CD4-positive, alpha-beta T cell treated with Interleukin-2 at 100 ng/mL for 4 hours (primary cell): Measurements from ENCODE around the gene RGL2.
A peak's percentile ranks its signal among the peaks of the same experiment; 100 is the strongest.
"Not testable (repeated sequence)": the region's sequence is repeated elsewhere in the genome, so short reads cannot be mapped to it uniquely, and the experiment has no call there.

Source experiments
- DNase-seq: peaks from one replicate; pipeline ENCODE4 v3.0.0-alpha.2; 2020; ENCODE audit warnings: low spot score

The RGL2 gene

GRCh38 chr6:33292996-33293682 is 5.6 kb downstream of the RGL2 start:
- no peak for DNase-seq

GRCh38 chr6:33290459-33290858 is 8.3 kb downstream of the RGL2 start:
- DNase-seq: no peak

GRCh38 chr6:33289784-33290315 is 8.9 kb downstream of the RGL2 start:
- DNase-seq: no peak

DNA sequence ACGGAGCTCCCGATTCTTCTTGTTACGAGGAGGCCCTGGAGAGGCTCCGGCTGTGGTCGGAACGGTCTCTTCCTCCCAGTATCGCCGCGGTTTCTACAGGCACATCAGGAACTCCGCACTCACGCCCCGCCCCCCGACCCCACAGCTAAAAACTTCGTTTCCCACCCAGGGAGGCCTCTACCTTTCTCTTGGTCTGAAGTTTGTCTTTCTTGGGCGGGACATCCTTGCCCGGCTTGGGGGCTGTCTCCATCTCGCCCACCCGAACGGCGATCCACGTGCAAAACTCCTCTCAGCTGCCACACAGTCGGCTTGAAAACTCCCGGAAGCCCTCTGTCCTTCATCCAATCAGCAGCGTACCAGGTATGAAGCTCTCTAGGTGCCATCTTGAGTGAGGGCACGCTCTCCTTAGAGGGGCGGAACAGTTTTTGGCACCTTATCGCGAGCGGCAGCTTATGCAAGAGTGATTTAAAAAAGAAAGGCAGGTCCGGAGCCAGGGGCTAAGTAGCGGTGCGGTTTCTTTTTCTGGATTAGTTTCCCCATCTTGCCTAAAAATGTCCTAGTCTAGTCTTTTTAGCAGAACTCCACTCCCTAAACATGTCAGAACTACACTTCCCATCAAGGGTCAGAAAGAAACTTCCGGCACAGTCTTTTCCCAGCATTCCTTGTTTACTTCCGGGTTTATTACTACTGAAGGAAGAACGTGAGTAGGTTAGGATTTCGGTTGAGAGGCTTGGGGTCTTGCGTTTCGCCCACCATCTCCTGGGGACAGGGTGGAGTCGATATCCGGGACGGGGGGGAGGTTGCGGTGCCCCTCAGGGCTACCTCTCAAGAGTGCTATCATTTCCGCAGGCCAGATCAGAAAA is 9.6 kb downstream of the RGL2 start, which contains the start of the genes PFDN6 and WDR46:
Gene PFDN6, plus strand, starts transcription at position 681 of the 863 bp plus-strand sequence. CDS start 256 bp downstream, outside the sequence.
Gene WDR46, minus strand, starts transcription at position 319 of the 863 bp plus-strand sequence. Its CDS starts 69 bp downstream, at position 250.
- peak; percentile 86 for DNase-seq

DNA sequence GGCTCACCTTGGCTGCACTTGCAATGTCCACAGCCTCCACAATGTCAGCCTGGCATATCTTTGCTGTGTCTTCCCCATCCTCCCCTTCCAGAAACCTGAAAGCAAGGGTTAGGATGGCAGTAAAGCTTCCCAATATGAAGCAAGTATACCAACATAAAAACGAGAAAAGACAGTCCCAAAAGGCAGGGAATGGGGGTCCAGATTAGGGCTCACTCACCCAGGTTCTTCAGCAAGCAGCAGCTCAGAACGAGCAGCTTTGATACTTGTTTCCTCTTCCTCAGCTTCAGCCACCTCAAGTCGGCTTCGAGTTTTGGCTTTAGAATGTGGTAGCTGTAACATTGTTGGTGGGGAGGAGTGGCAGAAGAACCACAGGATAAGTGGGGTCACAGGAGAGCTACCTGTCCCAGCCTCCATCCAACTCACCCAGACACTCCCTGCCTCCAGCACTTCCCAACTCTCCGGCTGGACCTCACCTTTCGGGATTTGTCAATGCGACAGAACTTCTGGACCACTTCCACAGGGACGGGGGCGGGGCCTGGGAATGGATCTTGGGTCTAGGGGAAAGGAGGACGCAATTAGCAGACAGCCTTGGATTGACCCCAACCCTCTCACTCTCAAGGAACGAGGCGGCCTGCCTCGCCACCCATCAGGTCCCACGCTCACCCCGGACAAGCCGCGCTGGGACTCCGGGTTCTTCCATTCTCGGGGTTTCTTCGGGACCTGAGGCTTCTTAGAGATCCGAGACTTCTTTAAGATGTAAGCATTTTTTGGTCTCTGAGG is 10.4 kb downstream of the RGL2 start:
- no peak for DNase-seq

GRCh38 chr6:33286946-33287914 is 11.5 kb downstream of the RGL2 start:
- DNase-seq: no peak

- DNase-seq: not testable (repeated sequence)
Observed at GRCh38 chr6:33285214-33285613, 13.5 kb downstream of the RGL2 start.

DNA sequence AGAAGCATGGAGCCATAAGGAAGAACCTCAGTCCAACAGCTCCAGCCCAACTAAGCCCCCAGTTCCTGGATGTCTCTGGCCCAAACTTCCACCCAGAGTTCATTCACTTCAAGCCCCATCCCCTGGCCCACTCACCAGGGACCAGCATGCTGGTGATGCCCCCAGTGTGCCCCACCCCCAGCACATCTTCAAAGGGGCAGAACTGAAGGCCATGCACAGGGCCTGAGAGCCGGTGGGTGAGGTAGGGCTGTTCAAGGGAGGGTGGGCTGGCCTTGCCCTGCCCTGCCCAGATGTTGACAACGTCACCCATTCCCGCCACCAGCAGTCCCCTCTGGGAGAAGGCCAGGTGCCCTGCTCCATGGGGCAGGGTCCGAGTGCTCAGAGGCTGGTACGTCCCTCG is 18.2 kb downstream of the RGL2 start:
- DNase-seq: no peak

DNA sequence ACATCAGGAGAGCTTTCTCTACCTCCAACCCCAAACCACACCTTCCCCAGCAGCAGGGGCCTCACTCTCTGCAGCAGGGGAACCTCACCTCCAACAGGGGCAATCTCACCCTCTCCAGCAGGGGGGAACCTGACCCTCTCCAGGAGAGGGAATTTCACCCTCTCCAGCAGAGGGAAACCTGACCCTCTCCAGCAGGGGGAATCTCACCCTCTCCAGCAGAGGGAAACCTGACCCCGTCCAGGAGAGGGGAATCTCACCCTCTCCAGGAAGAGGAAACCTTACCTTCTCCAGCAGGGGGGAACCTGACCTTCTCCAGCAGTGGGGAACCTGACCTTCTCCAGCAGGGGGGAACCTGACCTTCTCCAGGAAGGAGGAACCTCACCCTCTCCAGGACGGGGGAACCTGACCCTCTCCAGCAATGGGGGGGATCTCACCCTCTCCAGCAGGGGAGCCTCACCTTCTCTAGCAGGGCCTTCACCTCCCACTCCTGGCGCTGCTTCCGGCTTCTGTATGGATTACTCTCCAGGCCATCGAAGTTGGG is 18.7 kb downstream of the RGL2 start:
- no peak for DNase-seq

DNA sequence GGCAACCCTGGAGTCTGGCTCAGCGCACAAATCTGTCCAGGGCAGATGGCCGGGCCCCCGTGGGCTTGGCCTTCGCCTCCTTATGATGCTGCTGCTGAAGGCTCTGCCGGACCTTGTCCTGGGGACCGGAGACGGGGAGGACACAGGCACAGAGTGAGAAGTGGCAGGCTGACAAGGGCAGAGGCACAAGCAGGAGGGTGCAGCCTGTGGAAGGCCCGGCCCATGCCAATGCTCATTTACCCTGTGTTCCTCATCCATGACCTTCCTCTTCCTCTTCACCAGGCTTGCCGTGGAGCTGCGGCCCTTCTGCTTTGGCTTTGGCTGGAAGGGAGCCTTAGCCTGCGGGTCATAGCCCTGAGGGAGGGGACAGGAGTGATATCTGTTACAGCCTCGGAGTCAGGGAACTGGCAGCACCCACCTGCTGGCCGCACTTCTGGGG is 19.5 kb downstream of the RGL2 start:
- no peak for DNase-seq

DNA sequence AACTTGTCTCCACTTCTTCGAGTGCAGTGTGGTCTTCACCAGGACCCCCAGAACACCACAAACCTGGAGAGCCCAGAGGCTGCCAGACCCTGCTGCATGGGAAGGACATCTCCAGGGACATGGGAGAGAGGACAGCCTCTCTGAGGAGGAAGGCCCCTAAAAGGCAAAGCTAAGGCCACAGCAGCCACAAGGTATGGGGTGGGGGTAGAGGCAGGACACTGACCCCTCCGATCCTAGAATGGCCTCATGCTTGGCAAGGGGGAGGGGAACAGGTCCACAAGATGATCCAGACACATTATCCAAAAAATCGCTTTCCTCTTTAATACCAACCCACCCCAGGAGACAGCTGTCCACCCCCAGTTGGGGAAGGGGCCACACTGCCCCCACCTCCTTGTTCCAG is 19.9 kb downstream of the RGL2 start:
- no peak for DNase-seq

GRCh38 chr6:33278392-33278741 is 20.4 kb downstream of the RGL2 start:
- DNase-seq: no peak

DNA sequence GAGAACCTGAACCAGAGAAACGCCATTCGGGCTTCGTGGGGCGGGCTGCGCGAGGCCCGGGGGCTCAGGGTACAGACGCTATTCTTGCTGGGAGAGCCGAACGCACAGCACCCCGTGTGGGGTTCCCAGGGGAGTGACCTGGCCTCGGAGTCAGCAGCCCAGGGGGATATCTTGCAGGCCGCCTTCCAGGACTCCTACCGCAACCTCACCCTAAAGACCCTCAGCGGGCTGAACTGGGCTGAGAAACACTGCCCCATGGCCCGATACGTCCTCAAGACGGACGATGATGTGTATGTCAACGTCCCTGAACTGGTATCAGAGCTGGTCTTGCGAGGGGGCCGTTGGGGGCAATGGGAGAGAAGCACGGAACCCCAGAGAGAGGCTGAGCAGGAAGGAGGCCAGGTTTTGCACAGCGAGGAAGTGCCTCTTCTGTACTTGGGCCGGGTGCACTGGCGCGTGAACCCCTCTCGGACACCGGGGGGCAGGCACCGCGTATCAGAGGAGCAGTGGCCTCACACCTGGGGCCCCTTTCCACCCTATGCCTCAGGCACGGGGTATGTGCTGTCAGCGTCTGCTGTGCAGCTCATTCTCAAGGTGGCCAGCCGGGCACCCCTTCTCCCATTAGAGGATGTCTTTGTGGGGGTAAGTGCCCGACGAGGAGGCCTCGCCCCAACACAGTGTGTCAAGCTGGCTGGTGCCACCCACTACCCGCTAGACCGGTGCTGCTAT is 20.9 kb downstream of the RGL2 start:
- DNase-seq: no peak

DNA sequence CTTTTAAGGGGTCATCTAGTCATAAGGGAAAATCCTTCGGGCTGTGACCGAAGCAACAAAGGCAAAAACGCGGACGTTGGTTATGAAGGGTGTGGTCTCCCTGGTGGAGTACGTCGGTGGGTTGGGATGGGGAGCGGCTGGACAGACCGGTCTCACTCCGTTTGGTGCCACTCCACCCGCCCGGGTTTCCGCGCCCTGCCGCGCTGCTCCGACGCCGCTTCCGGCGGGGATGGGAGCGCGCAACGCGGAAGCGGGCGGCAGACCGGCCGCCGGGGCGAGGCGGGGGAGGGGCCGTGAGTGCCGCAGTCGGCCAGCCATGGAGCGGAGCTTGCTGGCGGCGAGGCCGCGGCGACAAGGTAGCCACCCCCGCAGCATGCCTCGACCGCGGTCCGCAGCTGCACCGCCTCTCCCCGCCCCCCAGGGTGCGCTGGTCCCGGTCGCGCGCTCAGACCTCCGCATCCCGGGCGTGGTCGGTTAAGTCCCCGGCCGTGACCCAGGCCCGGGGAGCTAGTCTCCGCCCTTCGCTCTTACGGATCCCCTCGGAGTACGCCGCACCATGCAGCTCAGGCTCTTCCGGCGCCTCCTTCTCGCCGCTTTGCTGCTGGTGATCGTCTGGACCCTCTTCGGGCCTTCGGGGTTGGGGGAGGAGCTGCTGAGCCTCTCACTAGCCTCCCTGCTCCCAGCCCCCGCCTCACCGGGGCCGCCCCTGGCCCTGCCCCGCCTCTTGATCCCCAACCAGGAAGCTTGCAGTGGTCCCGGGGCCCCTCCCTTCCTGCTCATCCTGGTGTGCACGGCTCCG is 21.7 kb downstream of the RGL2 start, which contains the start of gene B3GALT4:
Gene B3GALT4, plus strand, starts transcription at position 260 of the 799 bp plus-strand sequence. Its CDS starts 297 bp downstream, at position 557.
- peak; percentile 70 for DNase-seq

- no peak for DNase-seq
Observed at GRCh38 chr6:33276581-33276863, 22.2 kb downstream of the RGL2 start.

- not testable (repeated sequence) for DNase-seq
Observed at GRCh38 chr6:33275795-33276580, 22.8 kb downstream of the RGL2 start.

DNA sequence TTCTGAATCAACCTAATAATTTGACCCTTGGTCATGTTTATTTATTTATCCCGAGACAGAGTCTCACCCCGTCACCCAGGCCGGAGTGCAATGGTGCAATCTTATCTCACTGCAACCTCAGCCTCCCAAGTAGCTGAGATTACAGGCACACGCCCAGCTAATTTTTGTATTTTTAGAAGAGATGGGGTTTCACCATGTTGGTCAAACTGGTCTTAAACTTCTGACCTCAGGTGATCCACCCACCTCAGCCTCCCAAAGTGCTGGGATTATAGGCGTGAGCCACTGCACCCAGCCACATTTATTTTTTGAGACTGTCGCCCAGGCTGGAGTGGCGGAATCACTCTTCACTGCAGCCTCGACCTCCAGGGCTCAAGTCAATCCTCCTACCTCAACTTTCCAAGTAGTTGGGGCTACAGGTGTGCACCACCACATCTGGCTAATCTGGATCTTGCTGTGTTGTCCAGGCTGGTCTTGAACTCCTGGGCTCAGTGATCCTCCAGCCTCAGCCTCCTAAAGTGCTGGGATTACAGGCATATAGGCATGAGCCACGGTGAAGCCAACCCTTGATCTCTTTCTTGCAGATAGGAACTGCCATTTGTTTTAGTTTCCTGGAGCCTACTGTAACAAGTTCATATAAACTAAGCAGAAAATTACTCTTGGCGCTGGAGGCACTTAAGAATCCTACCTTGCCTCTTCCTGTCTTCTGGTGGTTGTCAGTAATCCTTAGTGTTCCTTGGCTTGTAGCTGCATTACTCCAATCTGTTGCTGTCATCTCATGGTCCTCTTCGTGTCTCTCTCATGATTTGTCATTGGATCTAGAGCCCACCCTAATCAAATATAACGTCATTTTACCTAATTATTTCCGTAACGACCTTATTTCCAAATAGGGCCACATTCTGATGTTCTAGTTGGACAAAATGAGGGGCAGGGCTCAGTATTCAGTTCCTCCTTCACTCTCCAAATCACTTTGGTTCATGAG is 24.5 kb downstream of the RGL2 start:
- no peak for DNase-seq
